Left lung (tissue), 10 donors: Measurements from ENCODE around the gene ADGRL3. TPM values are rescaled to one million over a fixed set of nuclear protein-coding genes. Genes with fewer than 3 reads are reported as not detected.

Source experiments
- ATAC-seq: fragments of 200-7000 bp; cut with Tn5 transposase; one replicate; pipeline ENCODE4 v1.9.1; 2020; ENCODE audit warnings: moderate library complexity
- DNase-seq, 4 donors: peaks; one replicate each; pipeline ENCODE4 v3.0.0-alpha.2; 2013 to 2020
- H3K27ac ChIP-seq, 2 donors: fragments of 200-600 bp; sonication (generic) in 1 of 2; one replicate each; pipeline versions ENCODE4 v1.5.0 to v1.8.0; 2020 to 2021
- H3K27me3 ChIP-seq, 2 donors: fragments of 200-600 bp; sonication (generic) in 1 of 2; one replicate each; pipeline versions ENCODE4 v1.5.0 to v1.8.0; 2020 to 2021
- H3K36me3 ChIP-seq, 2 donors: fragments of 200-600 bp; sonication (generic) in 1 of 2; one replicate each; pipeline versions ENCODE4 v1.5.0 to v1.8.0; 2020 to 2021
- H3K4me1 ChIP-seq, 2 donors: fragments of 200-600 bp; one replicate each; pipeline ENCODE4 v1.8.0; 2021
- H3K4me3 ChIP-seq, 2 donors: fragments of 200-600 bp; sonication (generic) in 1 of 2; one replicate each; pipeline versions ENCODE4 v1.5.0 to v1.8.0; 2020 to 2021; ENCODE audit warnings: mild to moderate bottlenecking in 1 of 2
- H3K9me3 ChIP-seq, 2 donors: fragments of 200-600 bp; sonication (generic) in 1 of 2; one replicate each; pipeline versions ENCODE4 v1.5.0 to v1.8.0; 2020 to 2021
- intact Hi-C, 2 donors: fragments of 100-400 bp; cut with DNase I; formaldehyde crosslinking; loops; one replicate each; pipeline versions ENCODE4 v1.11.2 to v1.14.2; 2022
- polyA plus RNA-seq, 6 donors: library from polyadenylated mRNA; unstranded; fragments of 120-200 nt; gene quantifications; one replicate each; pipeline ENCODE4 v1.2.1, GENCODE V29; 2013; ENCODE audit not compliant: insufficient read length in 6 of 6
- total RNA-seq, 2 donors: library from RNA; stranded (reverse); fragmentation: NEBNext Ultra II Directional; extraction: Animal tissue kit (Norgen Biotek cat#: 25700); gene quantifications; one replicate each; pipeline ENCODE4 v1.2.1, GENCODE V29; 2021
- TF ChIP-seq, protein P1 (sequence below), 2 donors: fragments of 200-600 bp; sonication (generic) in 1 of 2; IDR thresholded peaks; one replicate each; pipeline versions ENCODE4 v1.5.0 to v1.8.0; 2021; ENCODE audit warnings: antibody characterized with exemption in 2 of 2
- donor health status: DM: no; HTN: yes; CAD: no.
- donor health status: DM: no; HTN: no; CAD: no.

ADGRL3 gene
- total and polyA plus RNA-seq, 8 donors = 2.7 to 23.4 (median 19.6) TPM

DNA sequence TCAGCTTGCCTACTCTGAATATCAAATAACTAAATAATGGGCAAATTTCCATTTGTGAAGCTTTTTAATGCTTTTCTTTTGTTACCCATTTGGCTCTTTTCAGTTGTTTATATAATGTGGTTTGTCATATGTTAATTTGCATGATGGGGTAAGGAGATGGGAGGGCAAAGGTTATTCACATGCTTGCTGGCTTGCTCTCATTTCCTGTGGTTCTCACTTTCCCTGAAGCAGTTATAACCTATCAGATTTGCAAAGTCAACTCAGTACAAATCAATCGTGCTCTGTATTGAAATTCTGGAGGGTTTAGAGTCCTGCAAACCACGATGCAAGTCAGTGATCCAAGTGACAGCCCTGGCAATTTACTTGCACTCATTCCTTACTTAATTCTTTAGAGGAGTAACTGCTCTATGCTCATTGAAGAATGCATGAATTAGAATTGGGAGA is 711.2 kb downstream of the ADGRL3 start:
- Histone ChIP-seq H3K4me1 (no peaks in the 10 kb centered on the region), H3K36me3 (no peaks in the 10 kb centered on the region), H3K9me3 (no peaks in the 10 kb centered on the region), H3K4me3 (no peak overlapping the region), H3K27me3 (no peaks in the 10 kb centered on the region), H3K27ac (no peak overlapping the region)
- TF ChIP-seq, protein P1, sequence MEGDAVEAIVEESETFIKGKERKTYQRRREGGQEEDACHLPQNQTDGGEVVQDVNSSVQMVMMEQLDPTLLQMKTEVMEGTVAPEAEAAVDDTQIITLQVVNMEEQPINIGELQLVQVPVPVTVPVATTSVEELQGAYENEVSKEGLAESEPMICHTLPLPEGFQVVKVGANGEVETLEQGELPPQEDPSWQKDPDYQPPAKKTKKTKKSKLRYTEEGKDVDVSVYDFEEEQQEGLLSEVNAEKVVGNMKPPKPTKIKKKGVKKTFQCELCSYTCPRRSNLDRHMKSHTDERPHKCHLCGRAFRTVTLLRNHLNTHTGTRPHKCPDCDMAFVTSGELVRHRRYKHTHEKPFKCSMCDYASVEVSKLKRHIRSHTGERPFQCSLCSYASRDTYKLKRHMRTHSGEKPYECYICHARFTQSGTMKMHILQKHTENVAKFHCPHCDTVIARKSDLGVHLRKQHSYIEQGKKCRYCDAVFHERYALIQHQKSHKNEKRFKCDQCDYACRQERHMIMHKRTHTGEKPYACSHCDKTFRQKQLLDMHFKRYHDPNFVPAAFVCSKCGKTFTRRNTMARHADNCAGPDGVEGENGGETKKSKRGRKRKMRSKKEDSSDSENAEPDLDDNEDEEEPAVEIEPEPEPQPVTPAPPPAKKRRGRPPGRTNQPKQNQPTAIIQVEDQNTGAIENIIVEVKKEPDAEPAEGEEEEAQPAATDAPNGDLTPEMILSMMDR (IDR thresholded peaks at IDR 0.05) = no peak
- intact Hi-C loops = no loop called here
- ATAC-seq (no peak), DNase-seq (no peak)

DNA sequence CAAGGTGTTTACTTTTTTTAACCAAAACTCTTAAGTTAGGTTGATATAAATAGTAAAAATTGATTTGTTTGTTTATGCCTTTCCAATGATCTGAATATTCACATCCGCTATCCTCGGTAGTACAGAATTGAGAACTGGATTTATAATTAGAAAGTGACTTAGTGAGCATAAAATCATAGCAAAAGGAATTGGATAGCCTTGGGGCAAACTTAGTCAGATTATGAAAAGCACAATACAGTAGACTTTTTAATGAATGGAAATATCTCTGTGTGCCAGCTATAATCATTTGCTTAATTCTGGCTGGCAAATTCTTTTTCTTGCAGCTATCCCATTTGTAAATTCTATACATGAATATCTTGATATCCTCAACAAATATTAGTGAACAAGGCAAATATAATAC is 713.5 kb downstream of the ADGRL3 start:
- no peaks in the 10 kb centered on the region for H3K27me3 ChIP-seq
- H3K36me3 ChIP-seq = no peaks in the 10 kb centered on the region
- TF ChIP-seq, protein P1 (IDR thresholded peaks at IDR 0.05) = no peak
- H3K4me3 ChIP-seq = no peak overlapping the region
- H3K4me1 ChIP-seq = no peaks in the 10 kb centered on the region
- DNase-seq (no peak), ATAC-seq (no peak)
- no peak overlapping the region for H3K27ac ChIP-seq
- intact Hi-C loops = no loop called here
- no peaks in the 10 kb centered on the region for H3K9me3 ChIP-seq

DNA sequence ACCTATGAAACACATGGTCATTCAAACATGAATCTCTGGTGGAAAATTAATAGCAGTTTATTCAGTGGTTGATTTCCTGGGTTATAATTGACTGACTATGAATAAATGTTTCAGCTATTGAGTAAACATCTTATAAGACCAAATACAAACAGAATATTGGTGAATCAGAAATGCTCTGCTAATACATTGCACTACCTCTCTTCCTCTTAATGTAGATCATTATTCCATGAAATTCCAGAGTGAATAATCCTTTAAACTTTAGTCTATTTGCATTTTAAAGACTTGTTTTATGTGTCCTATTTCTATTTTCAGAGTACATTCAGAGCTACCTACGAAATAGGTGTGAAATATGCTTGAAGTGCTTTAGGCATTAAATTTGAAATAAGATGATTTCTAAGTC is 715.4 kb downstream of the ADGRL3 start:
- DNase-seq = no peak
- no peak for ATAC-seq
- Histone ChIP-seq H3K4me3 (no peak overlapping the region), H3K36me3 (no peaks in the 10 kb centered on the region), H3K27me3 (no peaks in the 10 kb centered on the region), H3K27ac (no peak overlapping the region), H3K4me1 (no peaks in the 10 kb centered on the region), H3K9me3 (no peaks in the 10 kb centered on the region)
- intact Hi-C loops = no loop called here
- TF ChIP-seq, protein P1 (IDR thresholded peaks at IDR 0.05) = no peak

DNA sequence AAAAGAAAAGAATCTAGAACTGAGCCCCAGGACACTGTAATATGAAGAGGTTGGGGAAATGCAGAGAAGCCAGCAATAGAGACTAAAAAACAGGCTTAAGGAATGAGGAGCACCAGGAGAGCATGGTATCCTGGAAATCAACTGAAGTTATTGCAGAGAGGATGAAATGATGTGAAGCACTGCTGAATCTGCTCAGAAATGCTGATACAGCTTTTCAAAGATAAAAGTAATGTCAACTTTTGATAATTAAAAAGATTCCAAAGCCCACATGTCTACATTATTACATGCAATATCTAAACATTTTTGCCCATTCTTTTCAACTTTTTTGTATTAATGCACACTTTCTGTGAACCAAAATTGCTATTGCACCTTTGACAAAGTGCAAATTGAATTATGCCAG is 718.4 kb downstream of the ADGRL3 start:
- TF ChIP-seq, protein P1 (IDR thresholded peaks at IDR 0.05) = no peak
- ATAC-seq (no peak), DNase-seq (no peak)
- Histone ChIP-seq H3K9me3 (no peaks in the 10 kb centered on the region), H3K4me3 (no peak overlapping the region), H3K36me3 (no peaks in the 10 kb centered on the region), H3K27ac (no peak overlapping the region), H3K4me1 (peaks cover 0 to 8% of the 10 kb centered on the region in 2 donors), H3K27me3 (no peaks in the 10 kb centered on the region)
- intact Hi-C loops = no loop called here

DNA sequence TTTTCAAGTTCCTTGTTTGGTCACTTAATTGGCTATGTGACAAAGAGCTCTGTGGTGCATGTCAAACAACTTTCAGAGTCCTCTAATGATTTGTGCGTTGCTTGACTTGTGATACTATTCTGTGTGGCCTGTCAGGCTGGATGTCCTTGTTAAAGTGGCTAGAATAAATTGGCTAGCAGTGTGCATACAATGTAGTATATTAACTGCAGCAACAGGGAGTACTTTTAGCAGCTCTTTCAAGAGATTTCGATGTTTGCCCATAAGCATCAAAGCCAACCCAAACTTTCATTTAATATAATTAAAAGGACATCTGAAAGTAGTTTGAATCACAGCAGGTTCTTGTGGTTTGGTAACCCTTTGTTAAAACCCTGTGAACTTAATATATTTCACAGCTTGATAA is 718.9 kb downstream of the ADGRL3 start:
- no peak overlapping the region for H3K27ac ChIP-seq
- no peak overlapping the region for H3K4me3 ChIP-seq
- H3K4me1 ChIP-seq = peaks cover 0 to 8% of the 10 kb centered on the region in 2 donors
- no peaks in the 10 kb centered on the region for H3K27me3 ChIP-seq
- TF ChIP-seq, protein P1 (IDR thresholded peaks at IDR 0.05) = no peak
- intact Hi-C loops = no loop called here
- no peaks in the 10 kb centered on the region for H3K9me3 ChIP-seq
- no peaks in the 10 kb centered on the region for H3K36me3 ChIP-seq
- ATAC-seq (no peak), DNase-seq (no peak)
